Duodenal mucosa (tissue), 2 donors: ENCODE results near the gene STAC3.
A peak's percentile ranks its signal among the peaks of the same experiment; 100 is the strongest.

ENCODE experiments used
- H3K27ac ChIP-seq: one replicate; pipeline ENCODE4 v1.7.0; 2013; ENCODE audit warnings: low read depth, low read length
- H3K27me3 ChIP-seq, 2 donors: one replicate each; pipeline ENCODE4 v1.7.0; 2013; ENCODE audit warnings: low read length in 2 of 2, control low read depth in 1 of 2; ENCODE audit not compliant: insufficient read depth in 2 of 2, control insufficient read depth in 1 of 2
- H3K36me3 ChIP-seq, 2 donors: one replicate each; pipeline ENCODE4 v1.7.0; 2013; ENCODE audit warnings: low read length in 2 of 2, control low read depth in 1 of 2; ENCODE audit not compliant: insufficient read depth in 2 of 2, control insufficient read depth in 1 of 2
- H3K4me1 ChIP-seq, 2 donors: one replicate each; pipeline ENCODE4 v1.7.0; 2013; ENCODE audit warnings: low read length in 2 of 2, control low read depth in 1 of 2; ENCODE audit not compliant: insufficient read depth in 2 of 2, control insufficient read depth in 1 of 2
- H3K4me3 ChIP-seq, 2 donors: one replicate each; pipeline ENCODE4 v1.7.0; 2013; ENCODE audit warnings: low read length in 2 of 2, low read depth in 1 of 2
- H3K9ac ChIP-seq, 2 donors: one replicate each; pipeline ENCODE4 v1.7.0; 2013; ENCODE audit warnings: low read length in 2 of 2, low read depth in 1 of 2
- H3K9me3 ChIP-seq, 2 donors: one replicate each; pipeline ENCODE4 v1.7.0; 2013; ENCODE audit warnings: low read length in 2 of 2, control low read depth in 1 of 2; ENCODE audit not compliant: control insufficient read depth in 1 of 2

STAC3 gene

DNA sequence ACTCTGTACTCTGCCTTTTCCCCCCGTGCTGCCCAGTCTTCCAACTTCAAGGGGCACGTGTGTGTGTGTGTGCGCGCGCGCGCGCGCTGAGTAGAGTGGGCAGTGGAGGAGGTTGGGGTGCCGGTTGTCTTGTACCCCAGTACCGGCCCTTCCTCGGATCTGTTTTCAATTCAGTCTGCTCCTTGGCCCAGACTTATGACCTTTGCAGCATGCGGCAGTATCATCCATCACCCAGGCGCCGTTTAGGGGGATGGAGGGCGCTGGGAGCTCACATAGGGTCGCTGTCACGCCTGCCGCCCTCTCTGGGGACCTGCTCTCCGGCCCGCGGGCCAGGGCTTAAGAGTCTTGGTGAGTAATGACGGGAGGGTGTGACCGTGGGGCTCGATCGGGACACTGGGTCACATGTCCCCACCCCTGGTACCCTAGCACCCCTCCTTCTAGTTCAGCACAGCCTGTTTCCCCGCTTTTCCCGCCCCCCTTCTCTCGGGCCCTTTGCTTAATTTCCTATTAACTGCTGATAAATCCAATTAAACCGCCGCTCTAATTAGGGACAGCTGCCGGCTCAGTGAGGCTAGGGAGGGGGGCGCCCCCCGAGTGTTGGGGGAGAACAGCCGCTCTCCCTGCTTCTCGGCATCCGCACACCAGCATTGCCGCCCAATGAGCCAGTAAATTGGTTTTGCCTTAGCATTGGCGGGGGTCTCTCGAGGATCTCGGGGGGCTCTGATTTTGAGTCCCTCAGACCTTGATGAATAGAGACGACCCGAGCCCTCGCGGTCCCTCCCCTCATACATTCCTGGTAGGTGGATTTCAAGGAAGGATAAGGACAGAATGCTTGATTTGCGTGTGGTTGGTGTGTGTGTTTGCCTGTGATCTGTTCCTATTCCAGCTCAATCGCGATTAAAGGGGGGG, 9.3 kb downstream of the STAC3 start:
- Histone ChIP-seq H3K4me1 (peaks cover 35 to 60% of the 10 kb centered on the region in 2 donors), H3K36me3 (no peaks in the 10 kb centered on the region), H3K9me3 (no peaks in the 10 kb centered on the region), H3K27ac (no peak overlapping the region), H3K27me3 (peaks cover 57 to 59% of the 10 kb centered on the region in 2 donors), H3K4me3 (no peak overlapping the region), H3K9ac (peak overlapping the region in 1 of 2 donors; percentile 18)

DNA sequence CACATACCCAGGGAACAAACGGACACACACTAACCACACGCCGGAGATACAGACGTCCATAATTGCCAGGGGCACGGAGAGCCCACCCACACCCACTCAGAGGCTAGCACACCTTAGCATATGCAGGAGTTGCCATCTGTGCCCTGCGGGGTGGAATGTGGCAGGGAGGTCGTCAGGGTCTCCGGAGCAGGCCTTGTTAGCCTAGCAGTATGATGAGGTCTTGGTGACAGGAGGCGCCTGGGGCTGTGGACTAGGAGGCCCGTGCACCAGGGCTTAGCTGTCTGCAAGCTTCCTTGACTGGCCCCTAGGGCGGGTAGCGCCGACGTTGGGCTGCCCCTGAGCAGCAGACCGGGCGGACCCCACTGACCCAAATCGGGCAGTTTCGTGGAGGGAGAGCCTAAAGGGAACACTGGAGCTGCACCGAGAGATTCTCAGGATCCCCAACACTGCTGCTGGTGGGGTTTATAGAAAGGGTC, 10.0 kb downstream of the STAC3 start:
- Histone ChIP-seq H3K9ac (no peak overlapping the region), H3K4me1 (peaks cover 35 to 60% of the 10 kb centered on the region in 2 donors), H3K9me3 (no peaks in the 10 kb centered on the region), H3K27ac (no peak overlapping the region), H3K4me3 (peak overlapping the region; percentile 54 to 71), H3K36me3 (no peaks in the 10 kb centered on the region), H3K27me3 (peaks cover 63 to 66% of the 10 kb centered on the region in 2 donors)

DNA sequence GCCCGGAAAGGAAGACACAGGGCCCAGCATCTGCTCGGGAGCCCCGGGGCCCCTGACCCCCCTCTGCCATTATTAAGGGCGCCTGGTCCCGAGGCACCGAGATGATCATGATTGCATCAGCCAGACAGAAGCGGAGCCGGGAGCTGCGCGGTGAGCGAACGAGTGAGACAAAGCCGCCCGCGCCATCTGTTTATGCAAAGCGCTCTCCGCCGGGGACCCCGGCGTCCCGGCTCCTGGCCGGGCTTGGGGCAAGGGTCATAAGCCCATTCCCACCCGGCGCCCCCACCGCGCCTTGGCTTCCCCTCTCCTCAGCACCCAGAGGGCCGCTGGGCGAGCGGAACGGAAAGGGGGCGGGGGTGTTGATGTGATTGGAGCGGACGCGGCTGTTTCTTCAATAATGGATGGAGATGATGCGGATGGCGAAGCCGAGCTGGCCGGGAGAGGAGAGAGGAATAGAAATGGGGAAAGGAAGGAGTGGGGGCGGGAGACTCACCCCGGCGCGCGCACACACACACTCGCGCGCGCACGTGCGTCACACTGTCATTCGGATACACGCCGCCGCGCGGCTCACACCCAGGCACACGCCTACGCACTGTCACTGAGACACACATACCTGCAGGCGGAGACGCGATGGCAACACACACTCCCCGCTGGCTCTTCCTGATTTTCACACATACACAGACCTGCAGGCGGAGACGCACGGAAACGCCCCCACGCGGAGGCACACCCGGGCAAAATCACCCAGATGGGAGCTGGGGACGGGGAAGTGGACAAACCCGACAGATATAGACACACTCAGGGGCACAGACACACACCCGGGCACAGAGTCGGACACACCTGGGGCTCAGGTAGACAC, 10.7 kb downstream of the STAC3 start:
- Histone ChIP-seq H3K4me3 (peak overlapping the region; percentile 54 to 71), H3K9me3 (no peaks in the 10 kb centered on the region), H3K36me3 (no peaks in the 10 kb centered on the region), H3K4me1 (peaks cover 35 to 60% of the 10 kb centered on the region in 2 donors), H3K27ac (no peak overlapping the region), H3K9ac (no peak overlapping the region), H3K27me3 (peaks cover 66 to 73% of the 10 kb centered on the region in 2 donors)

DNA sequence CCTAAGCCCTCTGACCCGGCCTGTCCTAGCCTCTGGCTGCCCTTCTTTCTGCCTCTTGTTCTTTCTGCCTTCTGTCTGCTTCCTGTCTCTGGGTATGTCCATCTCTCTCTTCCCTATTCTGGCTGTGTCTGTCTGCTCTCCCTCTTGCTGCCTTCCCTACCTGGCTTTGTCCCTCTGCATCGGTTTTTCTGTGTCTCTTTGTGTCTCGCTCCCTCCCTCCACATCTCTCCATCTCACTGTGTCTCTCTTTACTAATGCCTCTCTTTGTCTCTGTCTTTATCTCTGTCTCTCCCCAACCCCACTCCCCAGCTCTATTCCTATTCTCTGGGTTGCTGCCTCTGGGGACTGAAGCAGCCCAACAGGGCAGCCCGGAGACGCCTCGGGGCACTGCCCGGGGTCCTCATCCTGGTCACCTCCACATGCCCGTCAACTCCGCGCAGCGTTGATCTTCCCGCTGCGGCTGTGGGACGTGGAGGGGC, 11.4 kb downstream of the STAC3 start:
- Histone ChIP-seq H3K27ac (no peak overlapping the region), H3K4me1 (peaks cover 35 to 60% of the 10 kb centered on the region in 2 donors), H3K27me3 (peaks cover 66 to 74% of the 10 kb centered on the region in 2 donors), H3K9ac (no peak overlapping the region), H3K4me3 (peak overlapping the region; percentile 64 to 71), H3K36me3 (peaks cover 0 to under 1% of the 10 kb centered on the region in 2 donors), H3K9me3 (no peaks in the 10 kb centered on the region)

GRCh38 chr12:57238854-57239554, 12.0 kb downstream of the STAC3 start:
- Histone ChIP-seq H3K27ac (no peak overlapping the region), H3K36me3 (peaks cover under 1 to 7% of the 10 kb centered on the region in 2 donors), H3K4me3 (peak overlapping the region; percentile 64 to 71), H3K9me3 (no peaks in the 10 kb centered on the region), H3K9ac (no peak overlapping the region), H3K4me1 (peaks cover 35 to 60% of the 10 kb centered on the region in 2 donors), H3K27me3 (peaks cover 66 to 74% of the 10 kb centered on the region in 2 donors)

DNA sequence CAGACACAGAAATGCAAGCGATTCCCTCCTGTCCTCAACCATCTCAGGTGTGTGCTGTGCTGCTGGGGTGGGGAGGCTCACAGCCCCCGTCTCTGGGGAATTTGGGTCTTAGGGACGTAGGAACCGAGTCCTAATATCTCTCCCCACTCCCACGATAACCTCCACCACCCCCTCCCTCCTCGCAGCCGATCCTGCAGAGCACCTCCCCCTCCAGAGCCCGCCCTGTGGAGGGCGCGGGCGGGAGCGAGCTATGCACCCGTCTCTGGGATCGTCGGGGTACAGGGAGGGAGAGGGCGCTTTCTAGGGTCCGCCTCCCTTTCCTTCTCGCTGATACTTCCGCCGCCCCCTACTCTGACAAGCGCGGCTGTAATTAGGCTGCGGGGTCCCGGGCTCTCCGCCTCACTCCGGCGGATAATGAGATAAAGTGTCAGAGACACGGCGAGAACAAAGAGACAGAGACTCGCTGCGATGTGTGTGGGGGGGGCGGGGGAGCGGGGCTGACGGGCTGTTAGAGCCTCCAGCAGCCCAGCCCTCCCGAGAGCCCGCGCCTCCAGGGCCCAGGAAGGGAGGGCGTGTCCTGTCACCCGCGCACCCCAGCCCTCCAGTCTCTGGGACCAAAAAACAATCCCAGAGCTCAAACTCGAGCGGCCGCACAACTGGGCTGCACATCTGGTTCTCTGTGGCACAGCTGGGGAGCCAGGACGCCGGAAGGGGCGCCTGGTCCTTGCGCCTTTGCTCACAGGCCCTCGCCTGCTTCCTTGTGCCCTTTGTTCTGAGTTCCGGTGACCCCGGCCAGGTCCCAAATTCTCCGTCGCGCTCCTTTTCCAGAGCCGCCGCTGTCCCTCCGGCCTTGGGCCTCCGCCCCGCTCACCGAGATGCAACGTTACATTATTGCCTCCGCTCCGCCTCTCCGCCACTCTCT, 12.8 kb downstream of the STAC3 start:
- Histone ChIP-seq H3K9me3 (no peaks in the 10 kb centered on the region), H3K9ac (no peak overlapping the region), H3K36me3 (peaks cover 9 to 15% of the 10 kb centered on the region in 2 donors), H3K27me3 (peaks cover 66 to 74% of the 10 kb centered on the region in 2 donors), H3K27ac (no peak overlapping the region), H3K4me1 (peaks cover 27 to 55% of the 10 kb centered on the region in 2 donors), H3K4me3 (peak overlapping the region; percentile 54 to 64)

DNA sequence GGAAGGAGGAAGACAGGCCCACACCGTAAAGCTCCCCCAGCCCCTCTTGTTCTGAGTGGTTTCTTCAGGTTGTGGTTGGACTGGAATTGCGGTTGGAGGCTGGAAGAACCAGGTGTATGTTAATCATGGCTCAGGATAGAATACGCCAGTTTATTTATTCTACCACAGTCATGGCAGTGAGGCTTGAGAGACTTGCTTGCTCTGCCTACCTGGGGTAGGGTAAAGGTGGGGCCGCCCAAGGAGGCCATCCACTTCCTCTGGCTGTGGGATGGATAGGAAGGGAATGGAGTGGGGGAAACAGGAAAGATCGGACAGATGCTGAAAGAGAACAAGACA, 13.4 kb downstream of the STAC3 start:
- no peaks in the 10 kb centered on the region for H3K9me3 ChIP-seq
- H3K27me3 ChIP-seq: peaks cover 63 to 71% of the 10 kb centered on the region in 2 donors
- no peak overlapping the region for H3K27ac ChIP-seq
- peaks cover 21 to 48% of the 10 kb centered on the region in 2 donors for H3K4me1 ChIP-seq
- peaks cover 11 to 21% of the 10 kb centered on the region in 2 donors for H3K36me3 ChIP-seq
- H3K4me3 ChIP-seq: no peak overlapping the region
- no peak overlapping the region for H3K9ac ChIP-seq

GRCh38 chr12:57236925-57237595, 13.9 kb downstream of the STAC3 start:
- Histone ChIP-seq H3K4me3 (peak overlapping the region in 1 of 2 donors; percentile 25), H3K27me3 (peaks cover 58 to 66% of the 10 kb centered on the region in 2 donors), H3K9ac (no peak overlapping the region), H3K27ac (no peak overlapping the region), H3K9me3 (no peaks in the 10 kb centered on the region), H3K4me1 (peaks cover 21 to 44% of the 10 kb centered on the region in 2 donors), H3K36me3 (peaks cover 13 to 26% of the 10 kb centered on the region in 2 donors)
